ENCODE measurements around the gene PIGB. TPM values are rescaled to one million over a fixed set of nuclear protein-coding genes. Genes with fewer than 3 reads are reported as not detected.
A peak's percentile ranks its signal among the peaks of the same experiment; 100 is the strongest.

PIGB gene
- total and polyA plus RNA-seq, 2 of the 13 experiments (the other 11 are each of a cell fraction or from before 2014, with no cell fraction given), result 14.5 to 19.1 TPM

GRCh38 chr15:55289746-55290527, 29.1 kb upstream of the PIGB start, which contains the start of gene RAB27A (continued):
- 0 out of 2 replicates have a peak, but pooled peaks have one; percentile 9 for TF ChIP-seq RERE (CRISPR knock-in tag; IDR thresholded peaks at IDR 0.05; ENCODE audit: low read depth)
- TF ChIP-seq HDAC2 (CRISPR knock-in tag; IDR thresholded peaks at IDR 0.05), result no peak
- no peak for TF ChIP-seq MXD4 (CRISPR knock-in tag; IDR thresholded peaks at IDR 0.05)
- TF ChIP-seq GABPA (IDR thresholded peaks at IDR 0.05; ENCODE audit: low read depth, low read length), result no peak; the same call in 1 of the 2 replicates
- TF ChIP-seq GABPA (CRISPR knock-in tag; IDR thresholded peaks at IDR 0.05; ENCODE audit: low read depth), result peak; percentile 26; the same call in 1 of the 2 replicates
- no peak for TF ChIP-seq KLF15 (CRISPR knock-in tag; IDR thresholded peaks at IDR 0.05; ENCODE audit: borderline replicate concordance)
- no peak for TF ChIP-seq SRSF9 (IDR thresholded peaks at IDR 0.05; ENCODE audit: borderline replicate concordance, insufficient read depth, low read depth, low read length, poor library complexity, severe bottlenecking)
- no peak for TF ChIP-seq ZNF280B (CRISPR knock-in tag; IDR thresholded peaks at IDR 0.05; ENCODE audit: borderline replicate concordance)
- peak; percentile 14; the same call in 1 of the 2 replicates for TF ChIP-seq SP5 (CRISPR knock-in tag; IDR thresholded peaks at IDR 0.05; ENCODE audit: borderline replicate concordance, low read depth)
- TF ChIP-seq, protein P1, sequence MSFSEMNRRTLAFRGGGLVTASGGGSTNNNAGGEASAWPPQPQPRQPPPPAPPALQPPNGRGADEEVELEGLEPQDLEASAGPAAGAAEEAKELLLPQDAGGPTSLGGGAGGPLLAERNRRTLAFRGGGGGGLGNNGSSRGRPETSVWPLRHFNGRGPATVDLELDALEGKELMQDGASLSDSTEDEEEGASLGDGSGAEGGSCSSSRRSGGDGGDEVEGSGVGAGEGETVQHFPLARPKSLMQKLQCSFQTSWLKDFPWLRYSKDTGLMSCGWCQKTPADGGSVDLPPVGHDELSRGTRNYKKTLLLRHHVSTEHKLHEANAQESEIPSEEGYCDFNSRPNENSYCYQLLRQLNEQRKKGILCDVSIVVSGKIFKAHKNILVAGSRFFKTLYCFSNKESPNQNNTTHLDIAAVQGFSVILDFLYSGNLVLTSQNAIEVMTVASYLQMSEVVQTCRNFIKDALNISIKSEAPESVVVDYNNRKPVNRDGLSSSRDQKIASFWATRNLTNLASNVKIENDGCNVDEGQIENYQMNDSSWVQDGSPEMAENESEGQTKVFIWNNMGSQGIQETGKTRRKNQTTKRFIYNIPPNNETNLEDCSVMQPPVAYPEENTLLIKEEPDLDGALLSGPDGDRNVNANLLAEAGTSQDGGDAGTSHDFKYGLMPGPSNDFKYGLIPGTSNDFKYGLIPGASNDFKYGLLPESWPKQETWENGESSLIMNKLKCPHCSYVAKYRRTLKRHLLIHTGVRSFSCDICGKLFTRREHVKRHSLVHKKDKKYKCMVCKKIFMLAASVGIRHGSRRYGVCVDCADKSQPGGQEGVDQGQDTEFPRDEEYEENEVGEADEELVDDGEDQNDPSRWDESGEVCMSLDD (CRISPR knock-in tag; IDR thresholded peaks at IDR 0.05; ENCODE audit: borderline replicate concordance), result 0 out of 2 replicates have a peak, but pooled peaks have one; percentile 54
- TF ChIP-seq ZNF292 (CRISPR knock-in tag; IDR thresholded peaks at IDR 0.05; ENCODE audit: borderline replicate concordance, low read depth), result no peak
- no peak for TF ChIP-seq ZNF335 (CRISPR knock-in tag; IDR thresholded peaks at IDR 0.05)
- TF ChIP-seq ZNF274 (CRISPR knock-in tag; IDR thresholded peaks at IDR 0.05), result no peak
- TF ChIP-seq, protein P2, sequence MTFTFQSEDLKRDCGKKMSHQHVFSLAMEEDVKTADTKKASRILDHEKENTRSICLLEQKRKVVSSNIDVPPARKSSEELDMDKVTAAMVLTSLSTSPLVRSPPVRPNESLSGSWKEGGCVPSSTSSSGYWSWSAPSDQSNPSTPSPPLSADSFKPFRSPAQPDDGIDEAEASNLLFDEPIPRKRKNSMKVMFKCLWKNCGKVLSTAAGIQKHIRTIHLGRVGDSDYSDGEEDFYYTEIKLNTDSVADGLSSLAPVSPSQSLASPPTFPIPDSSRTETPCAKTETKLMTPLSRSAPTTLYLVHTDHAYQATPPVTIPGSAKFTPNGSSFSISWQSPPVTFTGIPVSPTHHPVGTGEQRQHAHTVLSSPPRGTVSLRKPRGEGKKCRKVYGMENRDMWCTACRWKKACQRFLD (CRISPR knock-in tag; IDR thresholded peaks at IDR 0.05; ENCODE audit: borderline replicate concordance), result 0 out of 2 replicates have a peak, but pooled peaks have one; percentile 20
- TF ChIP-seq NR2F1 (CRISPR knock-in tag; IDR thresholded peaks at IDR 0.05), result no peak
- TF ChIP-seq ZNF782 (CRISPR knock-in tag; IDR thresholded peaks at IDR 0.05; ENCODE audit: borderline replicate concordance), result no peak

Measured in HepG2 (cell line).